ENCODE measurements around the gene DNAJC17. TPM values are rescaled to one million over a fixed set of nuclear protein-coding genes. Genes with fewer than 3 reads are reported as not detected.

DNAJC17 gene
- total and polyA plus RNA-seq, 2 of the 13 experiments (the other 11 are each of a cell fraction or from before 2014, with no cell fraction given) = 22.2 to 26.5 TPM

- TF ChIP-seq HDAC2 (CRISPR knock-in tag; IDR thresholded peaks at IDR 0.05) = no peak
- no peak for TF ChIP-seq ZKSCAN8 (CRISPR knock-in tag; IDR thresholded peaks at IDR 0.05; ENCODE audit: borderline replicate concordance)
- TF ChIP-seq PRPF4 (IDR thresholded peaks at IDR 0.05; ENCODE audit: low read depth, low read length, poor library complexity, severe bottlenecking) = no peak
- no peak for TF ChIP-seq MAZ (IDR thresholded peaks at IDR 0.05; ENCODE audit: borderline replicate concordance, low read depth, low read length)
- TF ChIP-seq MAZ (CRISPR knock-in tag; IDR thresholded peaks at IDR 0.05; ENCODE audit: low read depth) = 0 out of 2 replicates have a peak, but pooled peaks have one; percentile 26
- TF ChIP-seq ZNF264 (CRISPR knock-in tag; IDR thresholded peaks at IDR 0.05) = peak; percentile 41; the same call in 1 of the 2 replicates
- TF ChIP-seq KLF12 (CRISPR knock-in tag; IDR thresholded peaks at IDR 0.05; ENCODE audit: borderline replicate concordance) = no peak
- no peak for TF ChIP-seq CCAR2 (optimal IDR thresholded peaks at IDR 0.05; ENCODE audit: low read depth, low read length)
- TF ChIP-seq ZNF280D (CRISPR knock-in tag; IDR thresholded peaks at IDR 0.05) = no peak
- TF ChIP-seq KLF9 (CRISPR knock-in tag; IDR thresholded peaks at IDR 0.05; ENCODE audit: low read depth) = no peak
- TF ChIP-seq KAT8 (CRISPR knock-in tag; IDR thresholded peaks at IDR 0.05) = 0 out of 2 replicates have a peak, but pooled peaks have one; percentile 17
- no peak for TF ChIP-seq ZNF549 (CRISPR knock-in tag; IDR thresholded peaks at IDR 0.05)
- TF ChIP-seq ATF2 (CRISPR knock-in tag; IDR thresholded peaks at IDR 0.05) = no peak
- no peak for TF ChIP-seq TFDP1 (CRISPR knock-in tag; IDR thresholded peaks at IDR 0.05; ENCODE audit: borderline replicate concordance)
- TF ChIP-seq SAP130 (CRISPR knock-in tag; IDR thresholded peaks at IDR 0.05; ENCODE audit: low read depth) = peak; percentile 39
- no peak for TF ChIP-seq ZNF891 (CRISPR knock-in tag; IDR thresholded peaks at IDR 0.05)
- peak; percentile 40; the same call in 1 of the 2 replicates for TF ChIP-seq NCOR1 (IDR thresholded peaks at IDR 0.05; ENCODE audit: borderline replicate concordance, low read length)
- TF ChIP-seq ZBTB43 (CRISPR knock-in tag; conservative IDR thresholded peaks at IDR 0.05) = no peak
- TF ChIP-seq SKI (IDR thresholded peaks at IDR 0.05; ENCODE audit: partially characterized antibody) = no peak
- peak; percentile 20; the same call in 1 of the 2 replicates for TF ChIP-seq THAP9 (CRISPR knock-in tag; IDR thresholded peaks at IDR 0.05; ENCODE audit: borderline replicate concordance)
Measured at GRCh38 chr15:40850576-40851112, 43.4 kb upstream of the DNAJC17 start (continued).

Measured in HepG2 (cell line).